C4-2B (cell line): ENCODE data around the gene KCNC4.

ENCODE experiments used
- CTCF ChIP-seq: fragments of 450-650 bp; conservative IDR thresholded peaks from 2 replicates; pipeline ENCODE4 v1.5.1; 2017; ENCODE audit warnings: mild to moderate bottlenecking
- ZFX ChIP-seq: fragments of 450-650 bp; IDR thresholded peaks from 2 replicates; pipeline ENCODE4 v1.6.1; 2017

DNA sequence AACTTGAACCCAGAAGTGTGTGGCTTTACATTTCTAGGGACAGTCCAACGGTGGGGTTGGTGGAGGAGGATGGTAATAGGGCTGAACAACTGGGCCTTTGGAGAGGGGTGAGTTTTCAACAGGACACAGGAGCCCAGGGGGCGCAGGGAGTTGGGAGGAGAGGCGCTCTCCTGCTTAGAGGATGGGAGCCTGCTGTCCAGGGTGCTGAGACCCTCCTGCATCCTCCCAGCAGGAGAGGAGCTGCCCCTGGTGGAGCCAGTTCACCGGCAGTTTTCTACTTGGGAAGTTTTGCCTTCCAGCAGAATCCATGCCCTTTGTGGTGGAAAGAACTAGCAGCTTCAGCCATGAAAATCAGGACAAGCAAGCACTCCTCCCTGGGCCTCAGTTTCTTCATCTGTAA is 8.6 kb downstream of the KCNC4 start:
- no peak for TF ChIP-seq CTCF
- no peak for TF ChIP-seq ZFX
